ENCODE measurements around the gene TMEM81.
A peak's percentile ranks its signal among the peaks of the same experiment; 100 is the strongest.

TMEM81 gene

GRCh38 chr1:205084360-205084759 lies at the start of gene TMEM81:
TSS of gene TMEM81 (minus strand) at chr1:205084460. CDS start at chr1:205084320, 140 bp downstream.
- DNase-seq = no peak

GRCh38 chr1:205133287-205133686 lies 49.0 kb upstream of the TMEM81 start:
- DNase-seq = no peak

- DNase-seq = no peak
Measured at GRCh38 chr1:205129447-205130029, 45.3 kb upstream of the TMEM81 start.

- no peak for DNase-seq
Measured at GRCh38 chr1:205128050-205128449, 43.8 kb upstream of the TMEM81 start.

GRCh38 chr1:205127646-205128045 lies 43.4 kb upstream of the TMEM81 start:
- no peak for DNase-seq

- no peak for DNase-seq
Measured at GRCh38 chr1:205124726-205125125, 40.5 kb upstream of the TMEM81 start.

- DNase-seq = no peak
Measured at GRCh38 chr1:205122489-205122882, 38.2 kb upstream of the TMEM81 start.

GRCh38 chr1:205121660-205122488 lies 37.6 kb upstream of the TMEM81 start, which contains the start of gene RBBP5:
TSS of gene RBBP5 (minus strand) at chr1:205121978. CDS start at chr1:205121873, 105 bp downstream.
- DNase-seq = peak; percentile 95 to 98

- DNase-seq = no peak
Measured at GRCh38 chr1:205118752-205119151, 34.5 kb upstream of the TMEM81 start.

GRCh38 chr1:205111354-205111753 lies 27.1 kb upstream of the TMEM81 start:
- no peak for DNase-seq

GRCh38 chr1:205109711-205110110 lies 25.5 kb upstream of the TMEM81 start:
- no peak for DNase-seq

GRCh38 chr1:205109269-205109668 lies 25.0 kb upstream of the TMEM81 start:
- DNase-seq = no peak

- DNase-seq = no peak
Measured at GRCh38 chr1:205108464-205108863, 24.2 kb upstream of the TMEM81 start.

GRCh38 chr1:205107327-205107726 lies 23.1 kb upstream of the TMEM81 start:
- DNase-seq = no peak

GRCh38 chr1:205102404-205102803 lies 18.1 kb upstream of the TMEM81 start:
- no peak for DNase-seq

GRCh38 chr1:205098242-205098641 lies 14.0 kb upstream of the TMEM81 start:
- no peak for DNase-seq

- no peak for DNase-seq
Measured at GRCh38 chr1:205095422-205095821, 11.2 kb upstream of the TMEM81 start.

- DNase-seq = no peak
Measured at GRCh38 chr1:205091043-205091740, 6.9 kb upstream of the TMEM81 start.

- DNase-seq = no peak
Measured at GRCh38 chr1:205088341-205088740, 4.1 kb upstream of the TMEM81 start.

- DNase-seq = no peak
Measured at GRCh38 chr1:205082431-205082830, 1.8 kb downstream of the TMEM81 start.

GRCh38 chr1:205077934-205078311 lies 6.3 kb downstream of the TMEM81 start:
- no peak for DNase-seq

- no peak for DNase-seq
Measured at GRCh38 chr1:205077158-205077933, 6.9 kb downstream of the TMEM81 start.

GRCh38 chr1:205076245-205076761 lies 8.0 kb downstream of the TMEM81 start:
- no peak for DNase-seq
